DMS 273 treated with DMSO at 0.1 percent for 48 hours (cell line): ENCODE results near the gene OR13J1.
"Not testable (repeated sequence)": the region's sequence is repeated elsewhere in the genome, so short reads cannot be mapped to it uniquely, and the experiment has no call there.

Experiments used
- DNase-seq: peaks from one replicate; lab custom pipeline; 2025; lab: John Stamatoyannopoulos, UW

The OR13J1 gene

GRCh38 chr9:35904338-35904737 lies 34.1 kb upstream of the OR13J1 start:
- no peak for DNase-seq

GRCh38 chr9:35903049-35903448 lies 32.8 kb upstream of the OR13J1 start:
- no peak for DNase-seq

- DNase-seq = no peak
Observed at GRCh38 chr9:35899021-35899420, 28.8 kb upstream of the OR13J1 start.

GRCh38 chr9:35898337-35898736 lies 28.1 kb upstream of the OR13J1 start:
- DNase-seq = no peak

- DNase-seq = not testable (repeated sequence)
Observed at GRCh38 chr9:35897376-35898099, 27.3 kb upstream of the OR13J1 start.

- DNase-seq = no peak
Observed at GRCh38 chr9:35896570-35896969, 26.4 kb upstream of the OR13J1 start.

- no peak for DNase-seq
Observed at GRCh38 chr9:35892051-35892450, 21.9 kb upstream of the OR13J1 start.

- DNase-seq = no peak
Observed at GRCh38 chr9:35891646-35892045, 21.4 kb upstream of the OR13J1 start.

GRCh38 chr9:35884908-35885307 lies 14.7 kb upstream of the OR13J1 start:
- DNase-seq = not testable (repeated sequence)

- no peak for DNase-seq
Observed at GRCh38 chr9:35882996-35883395, 12.8 kb upstream of the OR13J1 start.

- DNase-seq = no peak
Observed at GRCh38 chr9:35882263-35882848, 12.2 kb upstream of the OR13J1 start.

- DNase-seq = no peak
Observed at GRCh38 chr9:35872505-35872904, 2.3 kb upstream of the OR13J1 start.

- no peak for DNase-seq
Observed at GRCh38 chr9:35871545-35871944, 1.3 kb upstream of the OR13J1 start.

GRCh38 chr9:35869621-35870216 lies 482 bp downstream of the OR13J1 start:
- DNase-seq = no peak

GRCh38 chr9:35868933-35869332 lies 1.3 kb downstream of the OR13J1 start:
- DNase-seq = no peak

- no peak for DNase-seq
Observed at GRCh38 chr9:35867538-35867937, 2.7 kb downstream of the OR13J1 start.

- no peak for DNase-seq
Observed at GRCh38 chr9:35864695-35865255, 5.4 kb downstream of the OR13J1 start.

- DNase-seq = no peak
Observed at GRCh38 chr9:35863583-35863982, 6.6 kb downstream of the OR13J1 start.

- DNase-seq = no peak
Observed at GRCh38 chr9:35862328-35862727, 7.9 kb downstream of the OR13J1 start.

- no peak for DNase-seq
Observed at GRCh38 chr9:35861161-35861897, 8.9 kb downstream of the OR13J1 start.

GRCh38 chr9:35859990-35860339 lies 10.2 kb downstream of the OR13J1 start:
- DNase-seq = no peak

- DNase-seq = peak; percentile 2
Observed at GRCh38 chr9:35859310-35859989, 10.8 kb downstream of the OR13J1 start.
